Spleen (tissue), 7 donors: ENCODE data around the gene TEPSIN.

Source experiments
- CTCF ChIP-seq, 11 experiments: fragments of 200-600 bp in 7 of 11; fragments of 450-650 bp in 4 of 11; sonication (generic) in 4 of 11; IDR thresholded peaks in 8 of 11; conservative IDR thresholded peaks in 3 of 11; 1 replicate in 7 of 11; 2 replicates in 4 of 11; pipeline versions ENCODE4 v1.4.0 to v1.8.0; 2016 to 2021; ENCODE audit warnings: antibody characterized with exemption in 11 of 11, inconsistent platforms in 4 of 11, mild to moderate bottlenecking in 1 of 11
- POLR2A ChIP-seq, 3 donors: fragments of 450-650 bp; IDR thresholded peaks; one replicate each; pipeline ENCODE4 v1.5.1; 2017; ENCODE audit warnings: antibody characterized with exemption in 3 of 3, mild to moderate bottlenecking in 1 of 3
- donor health status: DM: no; HTN: no; CAD: no; lungs with moderate emphysema.
- donor health status: DM: no; HTN: no; CAD: no.
- donor health status: DM: no; HTN: no; CAD: no.

- TF ChIP-seq CTCF (IDR thresholded peaks at IDR 0.05 in 8 of 11, conservative IDR thresholded peaks at IDR 0.05 in 3 of 11) (no peak), POLR2A (IDR thresholded peaks at IDR 0.05) (no peak)
Measured at GRCh38 chr17:81238490-81238814, 403 bp downstream of the TEPSIN start.
